GM12878 (cell line): ENCODE results near the gene LYRM4. TPM values are rescaled to one million over a fixed set of nuclear protein-coding genes. Genes with fewer than 3 reads are reported as not detected.

ENCODE experiments used
- ATAC-seq: fragments of 200-7000 bp; cut with Tn5 transposase; 3 replicates; pipeline ENCODE4 v1.9.1; 2020; ENCODE audit warnings: mild to moderate bottlenecking, moderate library complexity
- BruUV-seq: library from RNA; stranded (reverse); fragments of 400-500 nt; replicated peaks from 2 replicates; lab custom pipeline; 2021; lab: Mats Ljungman, UMichigan
- CTCF ChIA-PET: fragments of 300-600 bp; sonication (Branson Sonifier 250); formaldehyde crosslinking; extraction: SDS; loops from one replicate; lab custom pipeline; 2021; ENCODE audit warnings: inconsistent platforms; lab: Yijun Ruan, JAX
- POLR2A ChIA-PET: fragments of 350-600 bp; formaldehyde crosslinking; extraction: SDS; loops from one replicate; lab custom pipeline; 2021; ENCODE audit warnings: inconsistent platforms; lab: Charles Lee
- RAD21 ChIA-PET: fragments of 300-600 bp; sonication (Branson Sonifier 250); formaldehyde crosslinking; loops from one replicate; lab custom pipeline; 2023; ENCODE audit warnings: antibody characterized with exemption; ENCODE audit not compliant: unreplicated experiment; lab: Charles Lee
- SMC1A ChIA-PET: fragments of 300-600 bp; sonication (Branson Sonifier 250); formaldehyde crosslinking; loops from one replicate; lab custom pipeline; 2023; ENCODE audit not compliant: unreplicated experiment, uncharacterized antibody; lab: Charles Lee
- DNase-seq: peaks from one replicate; pipeline ENCODE4 v3.0.0-alpha.2; 2011; ENCODE audit warnings: low read depth, low spot score
- FAIRE-seq: peaks from 3 replicates; lab custom pipeline; 2011; peaks lifted over from hg19 to GRCh38; lab: Jason Lieb, UNC
- H2AFZ ChIP-seq: 2 replicates; pipeline ENCODE4 v1.6.0; 2011; ENCODE audit warnings: low read depth, low read length, control low read depth; ENCODE audit not compliant: control insufficient read depth
- H3K27ac ChIP-seq: 2 replicates; pipeline ENCODE4 v1.5.1; 2011; ENCODE audit warnings: control low read depth; ENCODE audit not compliant: control insufficient read depth, insufficient read depth
- H3K27me3 ChIP-seq, 2 experiments: replicated peaks in 1 of 2; 2 replicates each; pipeline versions ENCODE4 v1.6.0 to v1.6.1; 2011; ENCODE audit warnings: low read length in 1 of 2; ENCODE audit not compliant: control insufficient read depth in 2 of 2, insufficient read depth in 2 of 2
- H3K36me3 ChIP-seq, 2 experiments: 2 replicates each; pipeline ENCODE4 v1.5.1; 2011; ENCODE audit warnings: low read length in 1 of 2; ENCODE audit not compliant: control insufficient read depth in 2 of 2, insufficient read depth in 2 of 2
- H3K4me1 ChIP-seq: 2 replicates; pipeline ENCODE4 v1.6.1; 2011; ENCODE audit warnings: mild to moderate bottlenecking, low read length, moderate library complexity, mixed read lengths; ENCODE audit not compliant: control insufficient read depth, insufficient read depth
- H3K4me2 ChIP-seq: 2 replicates; pipeline ENCODE4 v1.6.0; 2011; ENCODE audit warnings: control low read depth; ENCODE audit not compliant: control insufficient read depth, insufficient read depth
- H3K4me3 ChIP-seq: fragments of 200-600 bp; sonication (generic); 2 replicates; pipeline ENCODE4 v1.5.1; 2016
- H3K79me2 ChIP-seq: 2 replicates; pipeline ENCODE4 v1.6.0; 2011; ENCODE audit warnings: low read length; ENCODE audit not compliant: control insufficient read depth, insufficient read depth
- H3K9ac ChIP-seq: 2 replicates; pipeline ENCODE4 v1.8.0; 2011; ENCODE audit warnings: low read length, control low read depth, mixed read lengths; ENCODE audit not compliant: control insufficient read depth, insufficient read depth
- H3K9me3 ChIP-seq: replicated peaks from 3 replicates; pipeline ENCODE4 v1.5.1; 2011; ENCODE audit warnings: mild to moderate bottlenecking, low read length; ENCODE audit not compliant: control insufficient read depth, insufficient read depth
- H4K20me1 ChIP-seq: 2 replicates; pipeline ENCODE4 v1.6.0; 2011; ENCODE audit not compliant: control insufficient read depth, insufficient read depth
- BHLHE40 ChIP-seq, 2 experiments: fragments of 450-650 bp in 1 of 2; IDR thresholded peaks; 2 replicates each; pipeline ENCODE4 v1.6.1; 2011 to 2017; ENCODE audit warnings: low read depth in 2 of 2, borderline replicate concordance in 1 of 2, improper control_type of control experiment in 1 of 2, low read length in 1 of 2, mild to moderate bottlenecking in 1 of 2
- BMI1 ChIP-seq: fragments of 450-650 bp; IDR thresholded peaks from 2 replicates; pipeline ENCODE4 v1.6.1; 2016; ENCODE audit warnings: mild to moderate bottlenecking, moderate library complexity, borderline replicate concordance
- BRCA1 ChIP-seq: IDR thresholded peaks from 2 replicates; pipeline ENCODE4 v1.6.1; 2011; ENCODE audit warnings: low read depth, low read length, improper control_type of control experiment
- EP300 ChIP-seq, 2 experiments: fragments of 150-350 bp in 1 of 2; IDR thresholded peaks; 2 replicates each; pipeline ENCODE4 v1.6.1; 2011 to 2012; ENCODE audit warnings: low read depth in 2 of 2, low read length in 2 of 2, borderline replicate concordance in 1 of 2, improper control_type of control experiment in 1 of 2, inconsistent platforms in 1 of 2; ENCODE audit not compliant: control insufficient read depth in 1 of 2
- HCFC1 ChIP-seq: fragments of 150-350 bp; IDR thresholded peaks from 2 replicates; pipeline ENCODE4 v1.6.1; 2014; ENCODE audit warnings: low read length
- HDAC2 ChIP-seq: fragments of 200-600 bp; sonication (generic); IDR thresholded peaks from 2 replicates; pipeline ENCODE4 v1.6.1; 2017
- IRF4 ChIP-seq: IDR thresholded peaks from 2 replicates; pipeline ENCODE4 v1.6.1; 2011; ENCODE audit warnings: low read depth, low read length
- MTA2 ChIP-seq: fragments of 450-650 bp; IDR thresholded peaks from 2 replicates; pipeline ENCODE4 v1.6.1; 2016; ENCODE audit warnings: low read depth, mild to moderate bottlenecking, moderate library complexity
- MTA3 ChIP-seq: IDR thresholded peaks from 2 replicates; pipeline ENCODE4 v1.6.1; 2012; ENCODE audit warnings: low read length, inconsistent platforms, borderline replicate concordance
- MYB ChIP-seq: fragments of 150-350 bp; IDR thresholded peaks from 2 replicates; pipeline ENCODE4 v1.6.1; 2014; ENCODE audit warnings: mild to moderate bottlenecking, low read depth, low read length, borderline replicate concordance
- NR2C2 ChIP-seq: IDR thresholded peaks from 2 replicates; pipeline ENCODE4 v1.6.1; 2011; ENCODE audit warnings: borderline replicate concordance, low read depth; ENCODE audit not compliant: control insufficient read depth, insufficient read length
- NRF1 ChIP-seq: conservative IDR thresholded peaks from 2 replicates; pipeline ENCODE4 v1.6.1; 2011; ENCODE audit warnings: mild to moderate bottlenecking, low read depth, low read length, improper control_type of control experiment
- RCOR1 ChIP-seq: conservative IDR thresholded peaks from 2 replicates; pipeline ENCODE4 v1.6.1; 2012; ENCODE audit warnings: low read depth, low read length, improper control_type of control experiment
- RUNX3 ChIP-seq: IDR thresholded peaks from 2 replicates; pipeline ENCODE4 v1.6.1; 2012; ENCODE audit warnings: low read length, inconsistent platforms
- SPI1 ChIP-seq: IDR thresholded peaks from 2 replicates; pipeline ENCODE4 v1.6.1; 2011; ENCODE audit warnings: low read depth, mild to moderate bottlenecking, low read length, moderate library complexity, borderline replicate concordance; ENCODE audit not compliant: insufficient read depth
- STAT1 ChIP-seq: fragments of 450-650 bp; conservative IDR thresholded peaks from 2 replicates; pipeline ENCODE4 v1.6.1; 2014; ENCODE audit warnings: antibody characterized with exemption, mild to moderate bottlenecking
- TCF12 ChIP-seq: IDR thresholded peaks from 2 replicates; pipeline ENCODE4 v1.6.1; 2011; ENCODE audit warnings: low read depth, mild to moderate bottlenecking, low read length
- YY1 ChIP-seq: IDR thresholded peaks from 2 replicates; pipeline ENCODE4 v1.6.1; 2011; ENCODE audit warnings: low read depth, mild to moderate bottlenecking, low read length
- ZNF207 ChIP-seq: fragments of 450-650 bp; IDR thresholded peaks from 2 replicates; pipeline ENCODE4 v1.6.1; 2014; ENCODE audit warnings: antibody characterized with exemption, mild to moderate bottlenecking, borderline replicate concordance
- WGBS: methylation state at CpG from one replicate; pipeline ENCODE4 v1.1.6; 2016; ENCODE audit warnings: low lambda C conversion rate; ENCODE audit not compliant: insufficient replicate concordance, insufficient coverage; ENCODE audit errors: missing lambda C conversion rate; 5-methylcytosine and 5-hydroxymethylcytosine counted together
- in situ Hi-C: fragments of 300-500 bp; cut with MboI; formaldehyde crosslinking; loops from 9 replicates; pipeline ENCODE4 v1.14.3; 2018; ENCODE audit warnings: mixed read lengths
- intact Hi-C: fragments of 100-400 bp; cut with micrococcal nuclease; formaldehyde crosslinking; loops from one replicate; pipeline ENCODE4 v1.14.2; 2022; ENCODE audit not compliant: unreplicated experiment
- polyA plus RNA-seq, 11 experiments: library from polyadenylated mRNA; depleted of rRNA in 4 of 11; unstranded in 6 of 11; stranded (reverse) in 5 of 11; fragments of >200 nt; fragmentation: Nextera tagmentation in 4 of 11; fragmentation: Illumina TruSeq in 1 of 11; extraction: Ambion mirVana in 4 of 11; extraction: Trizol in 1 of 11; gene quantifications; 1 replicate in 1 of 11; 2 replicates in 10 of 11; pipeline versions ENCODE4 v1.2.1 to v1.2.3, GENCODE V29; 2011 to 2016; ENCODE audit warnings: inconsistent platforms in 2 of 11, missing spikeins in 2 of 11, low read depth in 1 of 11
- total RNA-seq, 4 experiments: library from RNA; depleted of rRNA in 3 of 4; stranded (reverse); fragments of >200 nt in 3 of 4; fragmentation: Illumina TruSeq in 1 of 4; extraction: Trizol in 1 of 4; gene quantifications; 2 replicates each; pipeline versions ENCODE4 v1.2.1 to v1.2.3, GENCODE V29; 2013 to 2021
- TF ChIP-seq, protein P1 (sequence below): IDR thresholded peaks from 2 replicates; pipeline ENCODE4 v1.6.1; 2011; ENCODE audit warnings: mild to moderate bottlenecking, low read depth, low read length, moderate library complexity; ENCODE audit not compliant: insufficient replicate concordance
- TF ChIP-seq, protein P2 (sequence below): fragments of 450-650 bp; IDR thresholded peaks from 2 replicates; pipeline ENCODE4 v1.6.1; 2017; ENCODE audit warnings: mild to moderate bottlenecking, low read depth, inconsistent platforms; ENCODE audit not compliant: poor library complexity, severe bottlenecking

The LYRM4 gene
- total and polyA plus RNA-seq, 10 of the 15 experiments (the other 5 are each of a cell fraction or from before 2014, with no cell fraction given), result 32.7 to 66.8 (median 44.0) TPM

DNA sequence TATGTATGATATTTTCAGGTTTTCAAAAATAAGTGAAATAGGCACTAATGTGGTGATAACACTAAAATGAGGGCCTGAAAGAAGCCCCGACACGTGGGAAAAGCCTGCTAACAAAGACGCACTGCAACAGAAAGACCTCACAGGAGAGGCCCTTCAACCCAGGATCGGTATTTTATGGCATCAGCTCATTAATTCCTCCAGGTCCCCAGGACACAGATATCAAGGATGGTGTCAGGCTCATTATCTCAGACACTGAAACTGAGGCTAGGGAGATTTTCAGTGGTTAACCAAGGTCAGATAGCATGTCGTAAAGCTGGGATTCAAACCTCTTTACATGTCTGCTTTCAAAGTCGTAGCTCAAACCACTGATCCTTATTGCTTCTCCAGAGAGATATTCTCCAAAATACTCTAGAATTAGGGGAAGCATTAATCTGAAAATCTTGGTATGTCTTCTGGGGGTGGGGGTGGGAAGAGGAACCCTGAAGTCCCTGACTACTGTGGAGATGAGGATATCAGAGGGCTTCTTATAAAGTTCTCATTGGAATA lies 111.5 kb downstream of the LYRM4 start (continued):
- TF ChIP-seq, protein P1, sequence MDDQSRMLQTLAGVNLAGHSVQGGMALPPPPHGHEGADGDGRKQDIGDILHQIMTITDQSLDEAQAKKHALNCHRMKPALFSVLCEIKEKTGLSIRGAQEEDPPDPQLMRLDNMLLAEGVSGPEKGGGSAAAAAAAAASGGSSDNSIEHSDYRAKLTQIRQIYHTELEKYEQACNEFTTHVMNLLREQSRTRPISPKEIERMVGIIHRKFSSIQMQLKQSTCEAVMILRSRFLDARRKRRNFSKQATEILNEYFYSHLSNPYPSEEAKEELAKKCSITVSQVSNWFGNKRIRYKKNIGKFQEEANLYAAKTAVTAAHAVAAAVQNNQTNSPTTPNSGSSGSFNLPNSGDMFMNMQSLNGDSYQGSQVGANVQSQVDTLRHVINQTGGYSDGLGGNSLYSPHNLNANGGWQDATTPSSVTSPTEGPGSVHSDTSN, result no peak
- TF ChIP-seq MYB (no peak), IRF4 (no peak), MTA2 (no peak), STAT1 (no peak)

DNA sequence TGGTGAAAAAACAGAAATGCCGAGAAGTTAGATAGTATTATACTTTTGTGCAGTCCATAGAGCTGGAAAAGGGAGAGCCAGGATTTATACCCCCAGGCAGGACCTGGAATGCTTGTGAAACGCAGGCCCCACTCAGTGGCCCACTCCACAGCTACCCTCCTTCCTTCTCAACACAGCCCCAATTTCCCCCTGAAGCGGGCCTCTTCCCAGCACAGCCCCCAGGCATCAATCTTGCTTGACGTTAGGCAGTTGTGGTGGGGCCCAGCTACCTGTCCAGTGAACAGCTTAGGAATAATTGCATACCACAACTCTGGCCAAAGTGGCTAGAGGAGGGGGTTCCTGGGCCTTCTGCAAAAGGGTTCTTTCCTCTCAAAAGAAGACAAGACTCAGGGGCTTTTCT lies 114.4 kb downstream of the LYRM4 start:
- FAIRE-seq, result no peak
- no peak for ATAC-seq
- RAD21 ChIA-PET, result interaction anchor here (0.7 to 1.4 kb wide), 4 partner anchors 20 to 233 kb away, joined by 3 to 5 read pairs (median 3); no protein-coding TSS in a partner anchor
- no TSS peak for BruUV-seq
- intact Hi-C loops, result no loop called here
- H3K4me1 ChIP-seq, result no peaks in the 10 kb centered on the region
- no peaks in the 10 kb centered on the region for H3K79me2 ChIP-seq
- POLR2A ChIA-PET, result interaction anchor here (1.3 kb wide), 1 partner anchor 28 kb away, joined by 4 read pairs; no protein-coding TSS in a partner anchor
- SMC1A ChIA-PET, result interaction anchor here (0.8 to 2.0 kb wide), 7 partner anchors 28 to 258 kb away, joined by 3 to 13 read pairs (median 5); no protein-coding TSS in a partner anchor
- no peaks in the 10 kb centered on the region for H4K20me1 ChIP-seq
- WGBS, result 87% methylated on average over 4 of the region's 4 CpGs
- H3K27ac ChIP-seq, result no peak overlapping the region
- CTCF ChIA-PET, result interaction anchor here (0.7 to 10.8 kb wide), 8 partner anchors 28 to 325 kb away, joined by 3 to 198 read pairs (median 6); no protein-coding TSS in a partner anchor
- no peak overlapping the region for H3K9ac ChIP-seq
- H3K4me2 ChIP-seq, result no peak overlapping the region
- H3K4me3 ChIP-seq, result no peak overlapping the region
- no peaks in the 10 kb centered on the region for H3K9me3 ChIP-seq
- H3K27me3 ChIP-seq, result no peaks in the 10 kb centered on the region
- H3K36me3 ChIP-seq, result no peaks in the 10 kb centered on the region
- in situ Hi-C loops, result no loop called here
- H2AFZ ChIP-seq, result no peak overlapping the region
- DNase-seq, result no peak
- TF ChIP-seq NRF1 (no peak), MTA3 (no peak), BRCA1 (no peak), RCOR1 (no peak), TCF12 (no peak), EP300 (IDR thresholded peaks at IDR 0.05; ENCODE audit: borderline replicate concordance in 1 of 2, control insufficient read depth in 1 of 2, low read depth in 2 of 2, low read length in 2 of 2) (no peak), BMI1 (no peak), ZNF207 (no peak), YY1 (no peak), BHLHE40 (IDR thresholded peaks at IDR 0.05; ENCODE audit: borderline replicate concordance in 1 of 2, low read depth in 2 of 2, low read length in 1 of 2) (no peak), RUNX3 (no peak), NR2C2 (no peak), HDAC2 (no peak), SPI1 (no peak), HCFC1 (no peak)
- TF ChIP-seq, protein P2, sequence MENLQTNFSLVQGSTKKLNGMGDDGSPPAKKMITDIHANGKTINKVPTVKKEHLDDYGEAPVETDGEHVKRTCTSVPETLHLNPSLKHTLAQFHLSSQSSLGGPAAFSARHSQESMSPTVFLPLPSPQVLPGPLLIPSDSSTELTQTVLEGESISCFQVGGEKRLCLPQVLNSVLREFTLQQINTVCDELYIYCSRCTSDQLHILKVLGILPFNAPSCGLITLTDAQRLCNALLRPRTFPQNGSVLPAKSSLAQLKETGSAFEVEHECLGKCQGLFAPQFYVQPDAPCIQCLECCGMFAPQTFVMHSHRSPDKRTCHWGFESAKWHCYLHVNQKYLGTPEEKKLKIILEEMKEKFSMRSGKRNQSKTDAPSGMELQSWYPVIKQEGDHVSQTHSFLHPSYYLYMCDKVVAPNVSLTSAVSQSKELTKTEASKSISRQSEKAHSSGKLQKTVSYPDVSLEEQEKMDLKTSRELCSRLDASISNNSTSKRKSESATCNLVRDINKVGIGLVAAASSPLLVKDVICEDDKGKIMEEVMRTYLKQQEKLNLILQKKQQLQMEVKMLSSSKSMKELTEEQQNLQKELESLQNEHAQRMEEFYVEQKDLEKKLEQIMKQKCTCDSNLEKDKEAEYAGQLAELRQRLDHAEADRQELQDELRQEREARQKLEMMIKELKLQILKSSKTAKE, result no peak
